Measurements from ENCODE around the gene MFN2. TPM values are rescaled to one million over a fixed set of nuclear protein-coding genes. Genes with fewer than 3 reads are reported as not detected.

Gene MFN2
- total and polyA plus RNA-seq, 4 donors: 17.2 to 87.8 (median 43.2) TPM

GRCh38 chr1:12011998-12012397 is 31.8 kb downstream of the MFN2 start:
- no peaks in the 10 kb centered on the region for H3K4me1 ChIP-seq (ENCODE audit: control insufficient read depth in 4 of 4, insufficient read depth in 4 of 4, low read length in 3 of 4)
- DNase-seq (ENCODE audit: low spot score): no peak
- H3K27me3 ChIP-seq (ENCODE audit: control insufficient read depth in 4 of 4, insufficient read depth in 4 of 4, low read length in 3 of 4): no peaks in the 10 kb centered on the region
- H3K36me3 ChIP-seq (ENCODE audit: control insufficient read depth in 4 of 4, insufficient read depth in 3 of 4, low read depth in 1 of 4, low read length in 3 of 4): peaks cover 16 to 53% (median 39%) of the 10 kb centered on the region in 4 donors
- H3K4me3 ChIP-seq (ENCODE audit: low read depth in 1 of 3, low read length in 3 of 3): no peak overlapping the region
- H3K9ac ChIP-seq (ENCODE audit: low read depth in 1 of 2, low read length in 2 of 2): no peak overlapping the region
- no peak overlapping the region for H3K27ac ChIP-seq (ENCODE audit: low read depth in 1 of 2, low read length in 2 of 2)
- no peaks in the 10 kb centered on the region for H3K9me3 ChIP-seq (ENCODE audit: control insufficient read depth in 4 of 4, low read length in 3 of 4)
- TF ChIP-seq TAF1 (conservative IDR thresholded peaks at IDR 0.05) (no peak), CTCF (IDR thresholded peaks at IDR 0.05; ENCODE audit: low read depth, low read length, missing input control) (no peak), RXRA (IDR thresholded peaks at IDR 0.05) (no peak), ATF3 (IDR thresholded peaks at IDR 0.05) (no peak), MAX (IDR thresholded peaks at IDR 0.05) (no peak), ZBTB33 (IDR thresholded peaks at IDR 0.05) (no peak), HNF4G (IDR thresholded peaks at IDR 0.05) (no peak), JUND (IDR thresholded peaks at IDR 0.05) (no peak), HNF4A (conservative IDR thresholded peaks at IDR 0.05) (no peak), FOXA1 (IDR thresholded peaks at IDR 0.05) (no peak), GABPA (IDR thresholded peaks at IDR 0.05 in 1 of 2, conservative IDR thresholded peaks at IDR 0.05 in 1 of 2) (no peak), REST (IDR thresholded peaks at IDR 0.05) (no peak), SP1 (IDR thresholded peaks at IDR 0.05) (no peak), NR2F2 (IDR thresholded peaks at IDR 0.05) (no peak), RAD21 (IDR thresholded peaks at IDR 0.05) (no peak)
- 96% methylated on average over 4 of the region's 4 CpGs for WGBS

All from liver (tissue), 9 donors.